Measurements from ENCODE around the gene TMEM178A.

DNA sequence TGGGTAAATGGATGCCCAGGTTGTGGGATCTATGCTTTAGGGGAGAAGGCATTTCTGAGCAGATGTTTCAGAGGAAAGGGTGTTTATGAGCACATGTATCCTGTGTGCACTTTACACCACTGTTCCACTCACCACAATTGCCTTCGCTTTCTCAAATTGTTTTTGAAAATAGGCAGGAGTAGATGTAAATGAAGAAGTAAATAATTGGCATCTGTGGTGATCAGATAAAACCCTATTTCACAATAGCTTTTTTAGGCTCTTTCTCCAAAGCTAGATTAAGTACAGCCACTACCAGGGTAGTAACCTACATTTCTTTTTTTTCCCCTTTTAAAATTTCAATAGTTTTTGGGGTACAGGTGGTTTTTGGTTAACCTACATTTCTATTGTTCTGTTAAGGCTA, 40.6 kb downstream of the TMEM178A start:
- TF ChIP-seq CTCF (IDR thresholded peaks at IDR 0.05) (no peak), POLR2AphosphoS5 (IDR thresholded peaks at IDR 0.05) (no peak)

Measured in transverse colon (tissue), 4 donors.